ENCODE measurements around the gene SHMT2. TPM values are rescaled to one million over a fixed set of nuclear protein-coding genes. Genes with fewer than 3 reads are reported as not detected.
A peak's percentile ranks its signal among the peaks of the same experiment; 100 is the strongest.

The SHMT2 gene
- total RNA-seq, 2 donors from 2014 or later = 76.7 to 134 TPM

DNA sequence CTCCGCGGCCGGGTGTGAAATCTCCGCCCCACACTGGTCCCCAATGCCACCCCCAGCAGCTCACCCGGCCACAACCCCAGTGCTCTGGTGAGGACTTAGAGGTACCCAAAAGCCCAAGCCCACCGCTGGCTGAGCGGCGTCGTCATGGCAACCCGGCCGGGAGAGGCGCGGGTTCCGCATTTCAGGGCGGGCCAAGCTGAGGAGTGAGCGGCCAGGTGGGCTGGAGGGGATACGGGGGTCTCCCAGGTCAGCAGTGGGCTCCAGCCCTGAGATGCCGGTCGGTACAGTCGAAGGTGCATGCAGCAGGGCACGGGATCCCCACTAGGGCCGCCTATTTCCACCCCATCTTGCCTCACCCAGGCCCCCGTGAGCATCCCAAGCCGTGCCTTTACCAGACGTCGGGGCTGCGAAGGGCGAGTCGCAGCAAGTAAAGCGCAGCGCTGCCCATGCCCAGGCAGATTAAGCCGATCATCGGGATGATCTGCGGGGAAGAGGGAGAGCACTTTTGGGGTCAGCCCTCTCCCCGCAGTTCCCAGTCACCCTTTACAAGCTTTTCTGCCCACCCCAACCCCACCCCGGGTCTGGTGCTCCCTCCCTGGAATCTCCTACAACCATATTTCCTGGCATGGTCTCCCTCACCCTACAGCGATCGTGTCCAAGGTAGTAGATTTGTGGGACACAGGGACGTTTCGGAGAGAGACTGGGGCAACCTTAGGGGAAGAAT lies 6.9 kb downstream of the SHMT2 start:
- no peak overlapping the region for H3K9ac ChIP-seq (ENCODE audit: extremely low read depth, low read length, poor library complexity, severe bottlenecking)
- 53 to 74% methylated on average over 19 to 39 of the region's 40 CpGs for WGBS, 2 experiments (ENCODE audit: insufficient coverage in 1 of 2, insufficient read length in 1 of 2)
- H3K27me3 ChIP-seq (ENCODE audit: control insufficient read depth, insufficient read depth, low read length, poor library complexity, severe bottlenecking) = peaks cover 72% of the 10 kb centered on the region

DNA sequence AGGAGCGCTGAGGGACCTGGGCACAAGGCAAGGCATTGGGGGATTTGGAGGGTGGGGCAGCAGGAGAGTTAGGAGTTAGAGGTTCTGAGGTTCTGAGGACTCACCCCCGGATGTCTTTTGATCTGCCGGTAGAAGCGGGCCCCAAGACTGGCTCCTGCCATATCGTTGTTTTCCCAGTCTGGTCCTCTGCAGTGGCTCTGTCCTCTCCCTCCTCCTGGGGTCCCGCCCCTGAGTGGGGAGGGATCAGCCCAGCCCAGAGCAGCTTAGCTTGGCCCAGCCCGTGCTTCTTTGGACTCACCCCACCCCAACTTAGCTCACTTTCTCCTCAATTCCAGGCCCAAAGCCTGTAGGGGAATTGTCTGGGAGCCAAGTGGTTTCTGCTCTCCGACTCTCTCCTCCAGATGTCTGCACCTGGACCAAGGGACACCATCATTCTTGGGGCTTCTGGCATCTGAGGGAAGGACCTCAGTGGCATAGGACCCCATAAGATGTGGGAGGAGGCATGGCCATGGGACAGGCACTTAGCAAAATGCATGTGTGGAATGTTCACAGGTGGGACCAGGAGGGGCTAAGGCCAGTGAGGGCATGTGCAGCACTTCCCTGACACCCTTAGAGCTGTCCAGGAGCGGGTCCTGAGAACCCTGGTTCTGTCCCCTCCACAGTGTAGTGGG lies 7.5 kb downstream of the SHMT2 start:
- H3K27ac ChIP-seq (ENCODE audit: low read depth, low read length) = no peak overlapping the region
- Mint-ChIP-seq H3K4me3 (no peak overlapping the region), H3K4me1 (peaks cover 22% of the 10 kb centered on the region), H3K27me3 (ENCODE audit: insufficient read depth) (peaks cover 74% of the 10 kb centered on the region), H3K36me3 (ENCODE audit: low read depth) (peaks cover 25% of the 10 kb centered on the region), H3K9me3 (no peaks in the 10 kb centered on the region), H3K27ac (no peak overlapping the region)
- WGBS, 2 experiments (ENCODE audit: insufficient coverage in 1 of 2, insufficient read length in 1 of 2) = 48 to 51% methylated on average over 4 to 9 of the region's 9 CpGs
- TF ChIP-seq, protein P1, sequence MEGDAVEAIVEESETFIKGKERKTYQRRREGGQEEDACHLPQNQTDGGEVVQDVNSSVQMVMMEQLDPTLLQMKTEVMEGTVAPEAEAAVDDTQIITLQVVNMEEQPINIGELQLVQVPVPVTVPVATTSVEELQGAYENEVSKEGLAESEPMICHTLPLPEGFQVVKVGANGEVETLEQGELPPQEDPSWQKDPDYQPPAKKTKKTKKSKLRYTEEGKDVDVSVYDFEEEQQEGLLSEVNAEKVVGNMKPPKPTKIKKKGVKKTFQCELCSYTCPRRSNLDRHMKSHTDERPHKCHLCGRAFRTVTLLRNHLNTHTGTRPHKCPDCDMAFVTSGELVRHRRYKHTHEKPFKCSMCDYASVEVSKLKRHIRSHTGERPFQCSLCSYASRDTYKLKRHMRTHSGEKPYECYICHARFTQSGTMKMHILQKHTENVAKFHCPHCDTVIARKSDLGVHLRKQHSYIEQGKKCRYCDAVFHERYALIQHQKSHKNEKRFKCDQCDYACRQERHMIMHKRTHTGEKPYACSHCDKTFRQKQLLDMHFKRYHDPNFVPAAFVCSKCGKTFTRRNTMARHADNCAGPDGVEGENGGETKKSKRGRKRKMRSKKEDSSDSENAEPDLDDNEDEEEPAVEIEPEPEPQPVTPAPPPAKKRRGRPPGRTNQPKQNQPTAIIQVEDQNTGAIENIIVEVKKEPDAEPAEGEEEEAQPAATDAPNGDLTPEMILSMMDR (conservative IDR thresholded peaks at IDR 0.05) = no peak
- peaks cover 6% of the 10 kb centered on the region for H3K4me1 ChIP-seq (ENCODE audit: control insufficient read depth, insufficient read depth, low read length)
- DNase-seq = peak; percentile 78
- H3K9me3 ChIP-seq (ENCODE audit: control insufficient read depth, low read length) = no peaks in the 10 kb centered on the region
- H3K9ac ChIP-seq (ENCODE audit: extremely low read depth, low read length, poor library complexity, severe bottlenecking) = no peak overlapping the region
- H3K27me3 ChIP-seq (ENCODE audit: control insufficient read depth, insufficient read depth, low read length, poor library complexity, severe bottlenecking) = peaks cover 79% of the 10 kb centered on the region
- H3K4me3 ChIP-seq (ENCODE audit: low read length) = no peak overlapping the region
- H3K36me3 ChIP-seq (ENCODE audit: control insufficient read depth, insufficient read depth, low read length) = peaks cover 27% of the 10 kb centered on the region

More for the DNA sequence above, 6.9 kb downstream of the SHMT2 start:
- Mint-ChIP-seq H3K9me3 (no peaks in the 10 kb centered on the region), H3K27ac (no peak overlapping the region), H3K27me3 (ENCODE audit: insufficient read depth) (peaks cover 67% of the 10 kb centered on the region), H3K4me1 (peaks cover 20% of the 10 kb centered on the region), H3K4me3 (no peak overlapping the region), H3K36me3 (ENCODE audit: low read depth) (peaks cover 32% of the 10 kb centered on the region)
- DNase-seq = peak; percentile 89
- Histone ChIP-seq H3K4me3 (ENCODE audit: low read length) (no peak overlapping the region), H3K9me3 (ENCODE audit: control insufficient read depth, low read length) (no peaks in the 10 kb centered on the region), H3K36me3 (ENCODE audit: control insufficient read depth, insufficient read depth, low read length) (peaks cover 34% of the 10 kb centered on the region), H3K4me1 (ENCODE audit: control insufficient read depth, insufficient read depth, low read length) (peaks cover 6% of the 10 kb centered on the region), H3K27ac (ENCODE audit: low read depth, low read length) (no peak overlapping the region)
- TF ChIP-seq, protein P1 (conservative IDR thresholded peaks at IDR 0.05) = no peak

- peaks cover 6% of the 10 kb centered on the region for H3K4me1 ChIP-seq (ENCODE audit: control insufficient read depth, insufficient read depth, low read length)
- H3K9ac ChIP-seq (ENCODE audit: extremely low read depth, low read length, poor library complexity, severe bottlenecking) = no peak overlapping the region
- peaks cover 22% of the 10 kb centered on the region for H3K36me3 ChIP-seq (ENCODE audit: control insufficient read depth, insufficient read depth, low read length)
- H3K4me3 ChIP-seq (ENCODE audit: low read length) = no peak overlapping the region
- peaks cover 84% of the 10 kb centered on the region for H3K27me3 ChIP-seq (ENCODE audit: control insufficient read depth, insufficient read depth, low read length, poor library complexity, severe bottlenecking)
- H3K4me1 Mint-ChIP-seq = peaks cover 24% of the 10 kb centered on the region
- H3K4me3 Mint-ChIP-seq = peak overlapping the region; percentile 57
- TF ChIP-seq, protein P1 (conservative IDR thresholded peaks at IDR 0.05) = no peak
- H3K9me3 ChIP-seq (ENCODE audit: control insufficient read depth, low read length) = no peaks in the 10 kb centered on the region
- peaks cover 79% of the 10 kb centered on the region for H3K27me3 Mint-ChIP-seq (ENCODE audit: insufficient read depth)
- WGBS, 2 experiments (ENCODE audit: insufficient coverage in 1 of 2, insufficient read length in 1 of 2) = 55 to 62% methylated on average over 2 to 5 of the region's 5 CpGs
- H3K9me3 Mint-ChIP-seq = no peaks in the 10 kb centered on the region
- DNase-seq = peak; percentile 65
- no peak overlapping the region for H3K27ac ChIP-seq (ENCODE audit: low read depth, low read length)
- H3K27ac Mint-ChIP-seq = no peak overlapping the region
- peaks cover 22% of the 10 kb centered on the region for H3K36me3 Mint-ChIP-seq (ENCODE audit: low read depth)
These were observed 8.1 kb downstream of the SHMT2 start for GRCh38 chr12:57237596-57237931.

Measured in endodermal cell (in vitro differentiated cells).